ENCODE data around the gene LRRC56. TPM values are rescaled to one million over a fixed set of nuclear protein-coding genes. Genes with fewer than 3 reads are reported as not detected.
A peak's percentile ranks its signal among the peaks of the same experiment; 100 is the strongest.

LRRC56 gene
- total and polyA plus RNA-seq, 9 of the 15 experiments (the other 6 are each of a cell fraction or from before 2014, with no cell fraction given) = 0.03 to 4.5 (median 1.0) TPM; not detected in 1

DNA sequence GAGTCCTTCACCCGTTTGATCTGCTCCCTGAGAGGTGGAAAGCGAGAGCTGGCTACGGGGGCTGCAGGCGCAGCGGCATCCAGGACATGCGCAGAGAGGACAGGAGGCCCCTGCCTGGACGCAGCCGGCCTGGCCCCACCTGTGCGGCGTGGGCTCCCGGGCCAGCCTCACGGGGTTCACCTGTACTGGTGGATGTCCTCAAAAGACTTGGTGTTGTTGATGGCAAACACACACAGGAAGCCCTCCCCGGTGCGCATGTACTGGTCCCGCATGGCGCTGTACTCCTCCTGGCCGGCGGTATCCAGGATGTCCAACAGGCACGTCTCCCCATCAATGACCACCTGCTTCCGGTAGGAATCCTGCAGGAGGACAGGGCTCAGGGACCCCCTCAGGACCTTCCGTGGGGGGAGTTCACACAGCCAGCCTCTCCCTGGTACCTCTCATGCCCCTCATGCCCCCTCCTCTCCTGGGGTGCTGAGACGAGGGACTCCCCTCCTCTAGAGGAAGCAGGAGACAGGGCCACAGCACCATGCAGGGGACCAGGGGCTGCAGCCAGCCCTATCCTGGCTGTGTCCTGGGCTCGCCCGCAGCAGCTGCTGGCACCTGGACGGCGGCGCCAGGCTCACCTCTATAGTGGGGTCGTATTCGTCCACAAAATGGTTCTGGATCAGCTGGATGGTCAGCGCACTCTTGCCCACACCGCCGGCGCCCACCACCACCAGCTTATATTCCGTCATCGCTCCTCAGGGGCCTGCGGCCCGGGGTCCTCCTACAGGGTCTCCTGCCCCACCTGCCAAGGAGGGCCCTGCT, 3.5 kb upstream of the LRRC56 start:
- CTCF ChIA-PET (ENCODE audit: low intra/inter-chr PET ratio) = interaction anchor here (0.5 kb wide), 1 partner anchor 15 kb away, joined by 3 read pairs; no protein-coding TSS in a partner anchor
- POLR2A ChIA-PET = interaction anchor here (0.6 to 1.1 kb wide), 5 partner anchors 15 to 1434 kb away, joined by 3 to 4 read pairs (median 3); no protein-coding TSS in a partner anchor
- Histone ChIP-seq H3K27ac (ENCODE audit: extremely low read depth, low read depth, low read length) (no peak overlapping the region), H3K9me3 (replicated peaks; ENCODE audit: control insufficient read depth, insufficient read depth, low read depth, low read length) (no peaks in the 10 kb centered on the region), H3K4me3 (peak overlapping the region; percentile 78), H3K79me2 (ENCODE audit: control insufficient read depth, insufficient read depth, low read length) (peaks cover 17% of the 10 kb centered on the region), H3K9me1 (ENCODE audit: control insufficient read depth, insufficient read depth, low read length) (peaks cover 3% of the 10 kb centered on the region), H3K4me2 (ENCODE audit: insufficient read depth, low read length) (peak overlapping the region; percentile 78), H3K9ac (ENCODE audit: insufficient read depth in 1 of 2, low read depth in 2 of 2, low read length in 2 of 2) (peak overlapping the region in 1 of 2 experiments; percentile 95; a peak in 1 of 4 replicates), H2AFZ (ENCODE audit: low read depth, low read length) (no peak overlapping the region), H3K4me1 (replicated peaks in 1 of 2; ENCODE audit: control insufficient read depth in 2 of 2, insufficient read depth in 2 of 2, low read length in 2 of 2) (peaks cover 22 to 87% of the 10 kb centered on the region in 2 experiments), H3K36me3 (ENCODE audit: control insufficient read depth, insufficient read depth, low read length) (peaks cover 35% of the 10 kb centered on the region; the same call in 1 of the 3 replicates), H4K20me1 (replicated peaks; ENCODE audit: control insufficient read depth, insufficient read depth, low read length) (0 out of 2 replicates have a peak, but pooled peaks cover 4% of the 10 kb centered on the region), H3K27me3 (ENCODE audit: control insufficient read depth in 2 of 2, insufficient read depth in 2 of 2, low read length in 2 of 2) (no peaks in the 10 kb centered on the region)
- no peak for ATAC-seq
- DNase-seq (ENCODE audit: extremely low read depth in 1 of 4, low spot score in 3 of 4) = no peak
- no peak for TF ChIP-seq GATAD2A (IDR thresholded peaks at IDR 0.05)
- TF ChIP-seq, protein P1, sequence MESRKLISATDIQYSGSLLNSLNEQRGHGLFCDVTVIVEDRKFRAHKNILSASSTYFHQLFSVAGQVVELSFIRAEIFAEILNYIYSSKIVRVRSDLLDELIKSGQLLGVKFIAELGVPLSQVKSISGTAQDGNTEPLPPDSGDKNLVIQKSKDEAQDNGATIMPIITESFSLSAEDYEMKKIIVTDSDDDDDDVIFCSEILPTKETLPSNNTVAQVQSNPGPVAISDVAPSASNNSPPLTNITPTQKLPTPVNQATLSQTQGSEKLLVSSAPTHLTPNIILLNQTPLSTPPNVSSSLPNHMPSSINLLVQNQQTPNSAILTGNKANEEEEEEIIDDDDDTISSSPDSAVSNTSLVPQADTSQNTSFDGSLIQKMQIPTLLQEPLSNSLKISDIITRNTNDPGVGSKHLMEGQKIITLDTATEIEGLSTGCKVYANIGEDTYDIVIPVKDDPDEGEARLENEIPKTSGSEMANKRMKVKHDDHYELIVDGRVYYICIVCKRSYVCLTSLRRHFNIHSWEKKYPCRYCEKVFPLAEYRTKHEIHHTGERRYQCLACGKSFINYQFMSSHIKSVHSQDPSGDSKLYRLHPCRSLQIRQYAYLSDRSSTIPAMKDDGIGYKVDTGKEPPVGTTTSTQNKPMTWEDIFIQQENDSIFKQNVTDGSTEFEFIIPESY (CRISPR knock-in tag; IDR thresholded peaks at IDR 0.05) = peak; percentile 95
- WGBS (ENCODE audit: insufficient coverage, low coverage, missing lambda C conversion rate) = 95% methylated on average over 33 of the region's 37 CpGs
- BruUV-seq (replicated peaks) = TSS peak; percentile 72
- no peak for FAIRE-seq
- intact Hi-C loops (cut with micrococcal nuclease) (no loop called here), in situ Hi-C loops (cut with MboI) (no loop called here)
